Measurements from ENCODE around the gene KCP.
A peak's percentile ranks its signal among the peaks of the same experiment; 100 is the strongest.

Gene KCP

GRCh38 chr7:128837521-128837921, 73.0 kb downstream of the KCP start:
- DNase-seq: no peak

DNA sequence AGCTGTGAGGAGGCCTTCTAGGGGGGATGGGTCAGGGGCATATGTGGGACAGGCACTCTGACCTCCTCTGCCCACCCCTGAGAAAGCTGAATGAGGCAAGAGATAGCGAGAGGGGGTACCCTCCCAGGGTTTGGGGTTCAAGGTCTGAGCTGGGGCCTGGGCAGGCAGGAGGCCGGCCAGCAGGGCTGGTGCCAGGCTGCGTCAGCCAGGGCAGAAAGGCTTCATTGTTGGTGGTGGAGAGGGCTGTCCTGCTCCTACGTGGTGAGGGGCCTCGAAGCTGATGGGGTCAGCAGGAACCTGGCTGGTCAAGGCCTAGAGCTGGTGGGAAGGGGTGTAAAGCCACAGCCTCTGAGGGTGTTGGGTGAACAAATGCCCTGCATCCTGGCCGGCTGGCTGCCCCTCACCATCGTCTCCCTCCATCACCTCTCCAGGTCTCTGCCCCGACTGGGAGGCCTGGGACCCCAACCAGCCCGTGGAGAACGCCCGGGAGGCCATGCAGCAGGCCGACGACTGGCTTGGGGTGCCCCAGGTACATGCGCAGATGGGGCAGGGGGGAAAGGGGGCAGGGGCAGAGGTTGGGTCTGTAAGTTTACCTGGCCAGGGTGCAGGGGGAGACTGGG, 73.7 kb downstream of the KCP start:
- no peak for DNase-seq

- DNase-seq: no peak
Observed at GRCh38 chr7:128835790-128836641, 74.5 kb downstream of the KCP start.

DNA sequence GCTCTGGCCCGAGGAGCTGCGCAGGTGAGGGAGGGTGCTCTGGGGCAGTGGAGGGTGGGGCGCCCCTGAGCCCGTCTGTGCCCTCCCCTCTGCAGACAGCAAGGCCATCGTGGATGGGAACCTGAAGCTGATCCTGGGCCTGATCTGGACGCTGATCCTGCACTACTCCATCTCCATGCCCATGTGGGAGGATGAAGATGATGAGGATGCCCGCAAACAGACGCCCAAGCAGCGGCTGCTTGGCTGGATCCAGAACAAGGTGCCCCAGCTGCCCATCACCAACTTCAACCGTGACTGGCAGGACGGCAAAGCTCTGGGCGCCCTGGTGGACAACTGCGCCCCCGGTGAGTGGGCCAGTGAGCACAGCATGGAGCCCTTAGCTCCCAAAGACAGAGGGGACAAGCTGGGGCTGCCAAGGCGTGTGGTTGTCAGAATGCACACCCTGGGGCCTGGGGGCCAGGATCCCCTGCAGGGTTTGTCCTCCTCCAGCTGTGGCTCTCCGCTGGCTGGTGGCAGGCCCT, 75.2 kb downstream of the KCP start:
- no peak for DNase-seq

- no peak for DNase-seq
Observed at GRCh38 chr7:128833946-128834325, 76.6 kb downstream of the KCP start.

- peak; percentile 82 for DNase-seq
Observed at GRCh38 chr7:128833148-128833945, 77.2 kb downstream of the KCP start.

DNA sequence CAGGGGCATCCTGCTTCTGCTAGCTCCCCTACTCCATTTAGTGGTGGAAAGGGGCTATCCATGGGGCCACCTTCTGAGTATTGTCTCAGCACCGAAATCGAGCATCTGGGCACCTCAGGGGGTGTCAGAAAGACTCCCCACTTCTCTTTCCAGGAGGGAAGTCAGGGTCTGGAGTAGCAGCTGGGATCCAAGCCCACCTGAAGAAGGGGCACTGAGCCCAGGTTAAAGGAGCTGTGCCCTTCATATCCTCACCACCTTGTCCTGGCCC, 77.7 kb downstream of the KCP start:
- peak; percentile 86 for DNase-seq

DNA sequence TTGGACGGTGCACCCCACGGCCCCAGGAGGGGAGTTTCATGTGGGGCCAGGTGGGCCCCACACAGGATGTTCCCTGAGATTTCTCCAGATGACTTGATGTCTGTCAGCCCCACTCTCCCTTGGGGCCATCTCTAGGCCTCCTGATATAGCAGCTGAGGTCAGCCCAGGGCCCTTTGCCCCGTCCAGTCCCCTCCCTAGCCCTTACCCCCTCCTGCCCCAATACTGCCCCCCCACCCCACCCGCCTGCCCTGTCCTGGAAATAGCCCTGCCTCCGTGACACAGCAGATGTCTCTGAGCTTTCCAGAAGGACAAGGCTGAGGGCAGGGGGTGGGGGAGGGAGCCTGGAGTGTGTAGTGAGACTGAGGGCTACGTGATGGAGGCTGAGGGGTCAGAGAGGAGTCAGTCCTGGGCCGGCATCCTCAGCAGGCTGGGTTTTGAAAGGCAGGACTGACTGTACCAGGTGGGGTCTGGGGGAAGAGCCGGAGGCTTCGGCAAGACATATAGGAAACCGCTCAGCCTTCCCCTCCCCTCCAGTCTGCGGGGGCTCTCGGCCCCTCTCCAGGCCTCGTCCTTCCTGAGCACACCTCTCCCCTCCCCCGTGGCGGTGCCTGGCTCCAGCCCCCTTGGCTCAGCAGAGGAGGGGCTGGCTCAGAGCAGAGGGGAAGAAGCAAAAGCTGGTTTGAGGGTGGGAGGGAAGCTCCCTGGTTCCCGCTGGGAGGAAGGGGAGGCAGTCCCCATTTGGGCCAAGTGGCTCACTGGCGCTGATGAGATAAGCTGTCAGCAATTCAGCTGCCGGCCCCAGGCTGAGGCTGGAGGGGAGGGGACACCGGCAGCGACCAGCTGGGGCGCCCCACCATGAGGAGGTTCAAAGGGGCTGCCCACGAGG, 78.3 kb downstream of the KCP start:
- no peak for DNase-seq

DNA sequence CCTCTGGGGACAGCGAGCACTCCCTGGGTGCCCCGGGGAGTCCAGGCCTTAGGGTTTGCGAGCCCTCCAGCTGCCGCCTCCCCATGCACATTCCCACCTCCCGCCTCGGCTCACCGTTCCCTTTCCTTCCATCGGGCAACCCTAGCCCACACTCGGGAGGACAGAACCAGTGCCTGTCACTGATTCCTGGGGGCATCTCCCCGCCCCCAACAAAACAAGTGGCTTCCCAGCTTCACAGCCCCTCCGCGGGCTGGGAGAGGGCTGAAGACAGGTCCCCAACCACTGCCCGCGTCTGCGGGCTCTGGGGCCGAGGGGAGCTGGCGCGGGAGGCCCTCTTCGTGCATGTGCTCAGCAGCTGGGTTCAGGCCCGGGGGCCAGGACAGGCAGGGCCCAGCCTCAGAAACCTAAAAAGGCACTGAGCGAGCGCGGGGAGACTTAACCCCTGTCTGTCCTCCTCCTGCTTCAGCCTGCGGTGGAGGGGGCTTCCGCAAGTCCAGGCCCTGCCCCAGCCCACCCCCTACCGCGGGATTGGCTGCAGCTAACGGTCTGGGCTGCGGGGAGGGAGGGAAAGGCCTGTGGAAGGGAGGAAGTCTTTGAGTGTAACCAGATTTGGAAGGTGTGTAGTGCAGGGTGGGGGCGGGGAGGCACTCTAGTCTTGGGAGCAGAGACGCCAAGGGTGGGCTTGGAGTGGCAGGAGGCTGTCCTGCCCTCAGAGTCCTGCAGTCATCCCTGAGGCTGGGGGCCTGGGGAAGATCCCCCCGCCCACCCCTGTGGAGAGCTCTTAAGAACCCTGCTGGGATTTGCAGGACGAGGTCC, 79.1 kb downstream of the KCP start:
- peak; percentile 83 for DNase-seq

DNA sequence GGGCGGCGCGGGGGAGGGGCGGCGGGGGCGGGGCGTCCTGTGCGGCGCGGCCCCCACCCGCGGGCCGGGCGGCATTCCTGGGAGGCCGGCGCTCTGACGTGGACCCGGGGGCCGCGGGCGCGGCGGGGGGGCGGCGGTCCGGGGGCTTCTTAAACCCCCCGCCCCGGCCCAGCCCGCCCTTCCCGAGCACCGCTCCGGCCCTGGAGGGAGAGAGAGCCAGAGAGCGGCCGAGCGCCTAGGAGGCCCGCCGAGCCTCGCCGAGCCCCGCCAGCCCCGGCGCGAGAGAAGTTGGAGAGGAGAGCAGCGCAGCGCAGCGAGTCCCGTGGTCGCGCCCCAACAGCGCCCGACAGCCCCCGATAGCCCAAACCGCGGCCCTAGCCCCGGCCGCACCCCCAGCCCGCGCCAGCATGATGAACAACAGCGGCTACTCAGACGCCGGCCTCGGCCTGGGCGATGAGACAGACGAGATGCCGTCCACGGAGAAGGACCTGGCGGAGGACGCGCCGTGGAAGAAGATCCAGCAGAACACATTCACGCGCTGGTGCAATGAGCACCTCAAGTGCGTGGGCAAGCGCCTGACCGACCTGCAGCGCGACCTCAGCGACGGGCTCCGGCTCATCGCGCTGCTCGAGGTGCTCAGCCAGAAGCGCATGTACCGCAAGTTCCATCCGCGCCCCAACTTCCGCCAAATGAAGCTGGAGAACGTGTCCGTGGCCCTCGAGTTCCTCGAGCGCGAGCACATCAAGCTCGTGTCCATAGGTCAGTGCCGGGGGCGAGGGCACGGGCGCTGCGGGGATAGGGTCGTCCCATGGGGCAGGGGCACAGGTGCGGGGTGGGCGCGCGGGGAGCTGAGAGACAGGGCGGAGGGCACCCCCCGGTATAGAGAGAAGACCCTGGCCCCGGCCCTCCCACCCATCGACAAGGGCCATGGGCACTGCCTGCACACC, 80.0 kb downstream of the KCP start, which contains the start of gene FLNC:
Gene FLNC, plus strand, starts transcription at position 176 of the 947 bp plus-strand sequence. Its CDS starts 232 bp downstream, at position 408.
- peak; percentile 81 for DNase-seq

DNA sequence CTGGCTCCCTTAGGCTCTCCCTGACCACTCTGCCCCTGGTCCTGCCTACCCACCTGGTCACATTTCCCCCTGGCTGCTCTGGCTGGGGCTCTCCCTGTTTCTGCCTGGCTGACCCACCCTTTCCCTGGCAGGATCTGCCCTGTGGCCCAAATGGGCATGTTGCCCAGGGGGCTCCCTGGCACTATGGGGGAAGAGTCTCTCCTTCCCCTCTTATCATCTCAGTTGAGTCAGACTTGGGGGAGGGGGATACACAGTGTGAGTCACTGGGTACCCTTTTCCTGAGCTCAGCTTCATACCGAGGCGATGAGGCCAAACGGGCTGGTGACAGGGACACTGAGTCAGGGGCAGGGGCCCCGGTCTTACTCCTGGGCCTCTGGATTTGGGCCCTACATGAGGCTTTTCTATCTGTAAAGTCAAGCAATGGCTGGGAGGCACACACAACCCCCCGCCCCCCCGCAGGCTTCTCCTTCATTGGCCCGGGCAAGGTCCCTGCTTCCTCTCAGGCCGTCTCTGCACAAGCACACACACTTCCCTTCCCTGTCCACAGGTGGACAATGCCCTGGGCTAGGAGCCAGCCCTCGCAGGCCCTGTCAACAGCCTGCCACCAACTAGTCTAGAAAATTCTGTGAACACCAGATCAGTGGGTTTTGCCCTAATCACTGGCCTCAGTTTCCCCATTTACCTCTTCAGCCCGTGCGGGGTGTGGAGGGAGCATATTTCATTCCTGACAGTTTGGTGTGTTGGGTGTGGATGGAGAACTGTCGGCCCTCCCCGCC, 80.9 kb downstream of the KCP start:
- peak; percentile 40 for DNase-seq

GRCh38 chr7:128827971-128828711, 82.4 kb downstream of the KCP start:
- DNase-seq: peak; percentile 45

DNA sequence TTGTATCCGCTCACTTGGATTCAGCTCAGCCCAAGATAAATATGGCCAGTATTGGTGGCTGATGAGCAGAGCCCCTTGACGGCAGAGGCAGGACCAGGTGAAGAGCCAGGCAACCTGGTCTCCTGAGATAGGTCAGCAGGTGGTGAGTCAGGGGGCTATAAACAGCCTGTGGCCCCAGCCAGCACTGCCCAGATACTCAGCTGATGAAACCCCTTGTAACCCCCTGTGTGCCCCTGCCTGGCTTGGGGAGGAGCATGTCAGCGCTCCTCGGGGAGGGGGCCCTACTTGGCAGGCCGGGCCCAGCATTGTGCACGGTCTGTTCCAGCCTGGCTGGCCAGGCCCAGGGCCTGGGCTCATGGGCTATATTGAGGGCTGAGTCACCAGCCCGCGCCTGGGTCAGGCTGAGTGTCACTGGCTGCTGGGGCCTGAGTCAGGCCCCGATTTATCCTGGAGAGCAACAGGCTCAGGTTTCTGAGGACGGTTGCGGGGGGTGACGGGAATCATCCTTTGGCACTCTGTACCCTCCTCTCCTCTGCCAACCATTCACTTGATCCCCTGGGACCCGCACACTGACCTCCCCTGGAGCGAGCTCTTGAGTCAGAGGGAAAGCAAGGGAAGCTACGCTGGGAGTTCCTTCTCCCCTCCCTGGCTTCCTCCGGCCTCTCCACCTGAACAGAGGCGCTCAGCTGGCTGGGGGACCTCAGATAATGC, 83.1 kb downstream of the KCP start:
- DNase-seq: peak; percentile 23

DNA sequence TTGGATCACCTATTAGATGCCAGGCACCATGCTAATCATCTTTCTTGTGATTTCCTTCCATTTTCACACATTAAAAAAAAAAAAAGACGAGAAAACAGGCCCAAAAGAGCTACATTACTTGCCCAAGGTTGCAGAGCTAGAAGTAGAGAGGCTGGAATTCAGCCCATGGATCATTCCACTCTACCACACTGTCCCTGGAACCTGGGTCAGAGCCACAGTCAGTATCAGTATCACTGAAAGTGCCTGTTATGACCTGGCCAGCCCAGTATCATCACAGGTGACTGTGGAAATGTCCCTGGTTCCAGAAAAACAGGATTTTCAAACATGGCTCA, 83.6 kb downstream of the KCP start:
- DNase-seq: no peak
